ENCODE results near the gene ROR2.

DNA sequence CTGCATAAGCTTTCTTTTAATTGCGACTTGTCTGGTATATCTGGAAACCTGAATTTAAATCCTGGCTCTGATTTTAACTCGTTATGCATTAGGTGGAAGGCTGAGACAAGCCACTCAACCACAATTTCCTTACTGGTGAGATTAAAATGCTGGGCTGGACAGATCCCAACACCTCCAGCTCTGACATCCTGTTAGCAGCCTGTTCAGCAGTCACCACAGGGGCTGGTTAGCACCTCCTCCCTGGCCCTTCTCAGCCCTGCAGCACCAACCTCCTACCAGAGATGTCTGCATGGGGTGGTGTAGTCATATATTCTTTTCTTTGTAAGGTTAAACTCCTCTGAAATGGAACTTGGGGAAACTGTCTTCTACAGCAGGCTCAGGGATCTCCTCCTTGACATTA, 369.9 kb downstream of the ROR2 start:
- TF ChIP-seq POLR2A (IDR thresholded peaks at IDR 0.05) = no peak
- TF ChIP-seq, protein P1, sequence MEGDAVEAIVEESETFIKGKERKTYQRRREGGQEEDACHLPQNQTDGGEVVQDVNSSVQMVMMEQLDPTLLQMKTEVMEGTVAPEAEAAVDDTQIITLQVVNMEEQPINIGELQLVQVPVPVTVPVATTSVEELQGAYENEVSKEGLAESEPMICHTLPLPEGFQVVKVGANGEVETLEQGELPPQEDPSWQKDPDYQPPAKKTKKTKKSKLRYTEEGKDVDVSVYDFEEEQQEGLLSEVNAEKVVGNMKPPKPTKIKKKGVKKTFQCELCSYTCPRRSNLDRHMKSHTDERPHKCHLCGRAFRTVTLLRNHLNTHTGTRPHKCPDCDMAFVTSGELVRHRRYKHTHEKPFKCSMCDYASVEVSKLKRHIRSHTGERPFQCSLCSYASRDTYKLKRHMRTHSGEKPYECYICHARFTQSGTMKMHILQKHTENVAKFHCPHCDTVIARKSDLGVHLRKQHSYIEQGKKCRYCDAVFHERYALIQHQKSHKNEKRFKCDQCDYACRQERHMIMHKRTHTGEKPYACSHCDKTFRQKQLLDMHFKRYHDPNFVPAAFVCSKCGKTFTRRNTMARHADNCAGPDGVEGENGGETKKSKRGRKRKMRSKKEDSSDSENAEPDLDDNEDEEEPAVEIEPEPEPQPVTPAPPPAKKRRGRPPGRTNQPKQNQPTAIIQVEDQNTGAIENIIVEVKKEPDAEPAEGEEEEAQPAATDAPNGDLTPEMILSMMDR (IDR thresholded peaks at IDR 0.05) = no peak
